Ovary (tissue), 3 donors: Measurements from ENCODE around the gene CLCN2.

Source experiments
- CTCF ChIP-seq, 3 donors: fragments of 450-650 bp in 2 of 3; fragments of 200-600 bp in 1 of 3; IDR thresholded peaks; one replicate each; pipeline versions ENCODE4 v1.5.1 to v1.8.0; 2016 to 2022; ENCODE audit warnings: antibody characterized with exemption in 3 of 3, mild to moderate bottlenecking in 1 of 3
- EP300 ChIP-seq: sonication (generic); formaldehyde crosslinking; IDR thresholded peaks from one replicate; pipeline ENCODE4 v1.6.1; 2017; ENCODE audit warnings: antibody characterized with exemption
- POLR2A ChIP-seq: fragments of 450-650 bp; IDR thresholded peaks from one replicate; pipeline ENCODE4 v1.6.1; 2017; ENCODE audit warnings: antibody characterized with exemption, mild to moderate bottlenecking, moderate library complexity
- donor health status: DM: no; HTN: no; CAD: no.

GRCh38 chr3:184296616-184297015, 64.8 kb downstream of the CLCN2 start:
- TF ChIP-seq CTCF (IDR thresholded peaks at IDR 0.05) (no peak), POLR2A (no peak), EP300 (no peak)
